H7 (cell line): Measurements from ENCODE around the gene ARID3A. TPM values are rescaled to one million over a fixed set of nuclear protein-coding genes. Genes with fewer than 3 reads are reported as not detected.
"Not testable (repeated sequence)": the region's sequence is repeated elsewhere in the genome, so short reads cannot be mapped to it uniquely, and the experiment has no call there.

Experiments used
- DNase-seq: peaks from one replicate; pipeline ENCODE4 v3.0.0; 2012
- H3K27me3 ChIP-seq: 2 replicates; pipeline ENCODE4 v1.6.0; 2011; ENCODE audit warnings: mild to moderate bottlenecking, low read length; ENCODE audit not compliant: control insufficient read depth, insufficient read depth
- H3K36me3 ChIP-seq: replicated peaks from 2 replicates; pipeline ENCODE4 v1.5.1; 2011; ENCODE audit warnings: low read length; ENCODE audit not compliant: control insufficient read depth, insufficient read depth
- H3K4me3 ChIP-seq: 2 replicates; pipeline ENCODE4 v1.5.1; 2011; ENCODE audit warnings: low read depth, mild to moderate bottlenecking, control low read depth, low read length, moderate library complexity; ENCODE audit not compliant: insufficient read depth
- total RNA-seq: library from RNA; depleted of rRNA; stranded (reverse); fragments of >200 nt; shearing (Covaris generic); gene quantifications from 2 replicates; pipeline ENCODE4 v1.2.3, GENCODE V29; 2014; rRNA removed

ARID3A gene, protein sequence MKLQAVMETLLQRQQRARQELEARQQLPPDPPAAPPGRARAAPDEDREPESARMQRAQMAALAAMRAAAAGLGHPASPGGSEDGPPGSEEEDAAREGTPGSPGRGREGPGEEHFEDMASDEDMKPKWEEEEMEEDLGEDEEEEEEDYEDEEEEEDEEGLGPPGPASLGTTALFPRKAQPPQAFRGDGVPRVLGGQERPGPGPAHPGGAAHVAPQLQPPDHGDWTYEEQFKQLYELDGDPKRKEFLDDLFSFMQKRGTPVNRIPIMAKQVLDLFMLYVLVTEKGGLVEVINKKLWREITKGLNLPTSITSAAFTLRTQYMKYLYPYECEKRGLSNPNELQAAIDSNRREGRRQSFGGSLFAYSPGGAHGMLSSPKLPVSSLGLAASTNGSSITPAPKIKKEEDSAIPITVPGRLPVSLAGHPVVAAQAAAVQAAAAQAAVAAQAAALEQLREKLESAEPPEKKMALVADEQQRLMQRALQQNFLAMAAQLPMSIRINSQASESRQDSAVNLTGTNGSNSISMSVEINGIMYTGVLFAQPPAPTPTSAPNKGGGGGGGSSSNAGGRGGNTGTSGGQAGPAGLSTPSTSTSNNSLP
- 85.4 and 92.6 TPM in 2 replicates for total RNA-seq

DNA sequence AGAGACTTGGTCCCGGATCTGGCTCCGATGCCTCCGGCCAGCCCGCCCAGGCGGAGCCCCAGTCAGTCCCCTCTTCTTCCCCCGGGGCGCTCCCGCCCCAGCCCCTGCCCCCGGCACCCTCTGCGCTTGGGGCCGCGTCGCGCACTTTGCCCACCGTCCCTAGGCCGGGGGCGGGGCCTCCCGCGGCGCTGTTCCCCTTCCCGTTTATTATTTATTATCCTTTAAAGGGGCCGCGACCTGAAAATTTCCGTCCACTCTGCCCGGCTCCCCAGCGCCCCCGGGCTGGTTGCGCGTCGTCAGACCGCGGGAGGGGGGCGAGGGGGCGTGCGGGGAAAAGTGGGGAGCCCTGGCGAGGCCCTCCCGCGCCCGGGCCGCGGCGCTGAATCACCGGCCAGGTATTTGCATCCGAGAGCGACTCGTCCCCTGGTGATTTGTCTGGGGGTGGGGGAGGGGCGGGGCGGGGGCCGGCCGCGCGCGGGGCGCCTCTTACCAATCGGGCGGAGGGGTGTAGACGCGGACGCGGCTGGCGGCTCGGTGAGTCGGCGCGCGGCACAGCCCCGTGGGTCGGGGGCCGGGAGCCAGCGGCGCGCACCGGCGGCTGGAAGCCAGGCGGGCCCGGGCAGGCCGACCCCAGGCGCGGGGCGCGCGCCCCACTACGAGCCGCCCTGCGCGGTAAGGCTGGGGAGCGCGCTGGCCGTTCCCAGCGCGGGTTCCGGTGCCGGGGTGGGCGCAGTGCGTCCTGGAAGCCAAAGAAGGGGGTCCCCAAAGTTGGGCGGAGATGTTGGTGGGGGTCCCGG lies at the start of gene ARID3A:
ARID3A (plus strand) TSS at position 510 of the 797 bp plus-strand sequence. CDS start 3,494 bp downstream, outside the sequence.
- Histone ChIP-seq H3K4me3 (peak within 1 kb of the TSS; percentile 91), H3K27me3 (peaks cover 8% of the 10 kb centered on the region), H3K36me3 (peaks cover 1% of the 10 kb centered on the region; the same call in 1 of the 2 replicates)
- DNase-seq, result peak; percentile 99

DNA sequence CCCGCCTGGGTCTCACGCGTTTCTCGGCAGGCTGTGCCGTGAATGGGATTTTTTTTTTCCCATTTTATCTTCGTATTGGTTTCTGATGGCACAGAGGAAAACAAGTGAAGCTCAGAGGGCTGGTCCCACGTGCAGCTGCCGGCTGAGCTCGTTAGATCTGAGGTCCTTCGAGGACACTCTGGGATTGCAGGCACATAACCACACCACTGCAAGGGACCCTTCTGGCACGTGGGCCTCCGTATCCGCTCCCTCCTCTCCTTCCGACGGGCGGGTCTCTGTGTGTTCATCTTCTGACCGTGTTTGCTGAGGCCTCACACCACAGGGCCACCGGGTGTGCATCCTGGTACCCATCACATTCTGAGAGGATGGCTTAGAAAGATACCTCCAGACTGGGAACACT lies 49.7 kb upstream of the ARID3A start:
- H3K4me3 ChIP-seq, result no peak overlapping the region
- H3K36me3 ChIP-seq, result peaks cover 3% of the 10 kb centered on the region
- H3K27me3 ChIP-seq, result no peaks in the 10 kb centered on the region
- no peak for DNase-seq

DNA sequence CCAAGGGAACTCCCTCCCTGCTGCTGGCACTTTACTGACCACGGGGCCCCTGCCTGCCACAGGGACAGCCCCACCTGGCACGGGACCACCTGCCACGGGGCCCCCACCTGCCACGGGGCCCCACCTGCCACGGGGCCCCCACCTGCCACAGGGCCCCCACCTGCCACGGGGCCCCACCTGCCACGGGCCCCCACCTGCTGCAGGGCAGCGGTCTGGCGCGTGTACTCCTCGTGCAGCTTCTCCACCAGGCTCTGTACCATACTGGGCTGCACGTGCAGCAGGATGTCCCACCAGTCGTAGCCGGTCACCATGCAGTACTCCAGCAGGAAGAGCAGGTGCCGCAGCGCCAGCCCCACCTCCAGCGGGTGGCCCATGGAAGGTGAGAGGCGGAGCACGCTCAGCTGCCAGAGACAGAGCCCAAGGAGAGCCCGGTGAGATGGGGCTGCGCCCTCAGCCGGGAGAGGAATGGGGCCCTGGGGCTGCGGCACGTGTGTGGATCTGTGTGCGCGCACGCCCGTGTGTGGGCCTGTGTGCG lies 49.0 kb upstream of the ARID3A start:
- Histone ChIP-seq H3K27me3 (no peaks in the 10 kb centered on the region), H3K36me3 (peaks cover 5% of the 10 kb centered on the region), H3K4me3 (no peak overlapping the region)
- no peak for DNase-seq

DNA sequence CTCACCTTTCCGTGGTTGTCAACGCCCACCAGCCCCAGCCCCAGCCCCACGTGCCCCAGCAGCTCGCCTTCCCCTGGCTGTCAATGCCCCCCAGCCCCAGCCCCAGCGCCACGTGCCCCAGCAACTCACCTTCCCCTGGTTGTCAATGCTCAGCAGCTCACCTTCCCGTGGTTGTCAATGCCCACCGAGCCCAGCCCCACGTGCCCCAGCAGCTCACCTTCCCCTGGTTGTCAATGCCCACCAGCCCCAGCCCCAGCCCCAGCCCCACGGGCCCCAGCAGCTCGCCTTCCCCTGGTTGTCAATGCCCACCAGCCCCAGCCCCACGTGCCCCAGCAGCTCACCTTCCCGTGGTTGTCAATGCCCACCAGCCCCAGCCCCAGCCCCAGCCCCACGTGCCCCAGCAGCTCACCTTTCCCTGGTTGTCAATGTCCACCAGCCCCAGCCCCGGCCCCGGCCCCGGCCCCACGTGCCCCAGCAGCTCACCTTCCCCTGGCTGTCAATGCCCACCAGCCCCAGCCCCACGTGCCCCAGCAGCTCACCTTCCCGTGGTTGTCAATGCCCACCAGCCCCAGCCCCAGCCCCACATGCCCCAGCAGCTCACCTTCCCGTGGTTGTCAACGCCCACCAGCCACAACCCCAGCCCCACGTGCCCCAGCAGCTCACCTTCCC lies 47.7 kb upstream of the ARID3A start:
- not testable (repeated sequence) for H3K4me3 ChIP-seq, H3K36me3 ChIP-seq, DNase-seq, H3K27me3 ChIP-seq

DNA sequence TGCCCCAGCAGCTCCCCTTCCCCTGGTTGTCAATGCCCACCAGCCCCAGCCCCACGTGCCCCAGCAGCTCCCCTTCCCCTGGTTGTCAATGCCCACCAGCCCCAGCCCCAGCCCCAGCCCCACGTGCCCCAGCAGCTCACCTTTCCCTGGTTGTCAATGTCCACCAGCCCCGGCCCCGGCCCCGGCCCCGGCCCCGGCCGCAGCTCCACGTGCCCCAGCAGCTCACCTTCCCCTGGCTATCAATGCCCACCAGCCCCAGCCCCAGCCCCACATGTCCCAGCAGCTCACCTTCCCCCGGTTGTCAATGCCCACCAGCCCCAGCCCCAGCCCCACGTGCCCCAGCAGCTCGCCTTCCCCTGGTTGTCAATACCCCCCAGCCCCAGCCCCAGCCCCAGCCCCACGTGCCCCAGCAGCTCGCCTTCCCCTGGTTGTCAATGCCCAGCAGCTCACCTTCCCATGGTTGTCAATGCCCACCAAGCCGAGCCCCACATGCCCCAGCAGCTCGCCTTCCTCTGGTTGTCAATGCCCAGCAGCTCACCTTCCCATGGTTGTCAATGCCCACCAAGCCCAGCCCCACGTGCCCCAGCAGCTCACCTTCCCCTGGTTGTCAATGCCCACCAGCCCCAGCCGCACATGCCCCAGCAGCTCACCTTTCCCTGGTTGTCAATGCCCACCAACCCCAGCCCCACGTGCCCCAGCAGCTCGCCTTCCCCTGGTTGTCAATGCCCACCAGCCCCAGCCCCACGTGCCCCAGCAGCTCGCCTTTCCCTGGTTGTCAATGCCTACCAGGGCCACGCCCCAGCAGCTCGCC lies 46.9 kb upstream of the ARID3A start:
- not testable (repeated sequence) for H3K4me3 ChIP-seq, DNase-seq, H3K36me3 ChIP-seq, H3K27me3 ChIP-seq

DNA sequence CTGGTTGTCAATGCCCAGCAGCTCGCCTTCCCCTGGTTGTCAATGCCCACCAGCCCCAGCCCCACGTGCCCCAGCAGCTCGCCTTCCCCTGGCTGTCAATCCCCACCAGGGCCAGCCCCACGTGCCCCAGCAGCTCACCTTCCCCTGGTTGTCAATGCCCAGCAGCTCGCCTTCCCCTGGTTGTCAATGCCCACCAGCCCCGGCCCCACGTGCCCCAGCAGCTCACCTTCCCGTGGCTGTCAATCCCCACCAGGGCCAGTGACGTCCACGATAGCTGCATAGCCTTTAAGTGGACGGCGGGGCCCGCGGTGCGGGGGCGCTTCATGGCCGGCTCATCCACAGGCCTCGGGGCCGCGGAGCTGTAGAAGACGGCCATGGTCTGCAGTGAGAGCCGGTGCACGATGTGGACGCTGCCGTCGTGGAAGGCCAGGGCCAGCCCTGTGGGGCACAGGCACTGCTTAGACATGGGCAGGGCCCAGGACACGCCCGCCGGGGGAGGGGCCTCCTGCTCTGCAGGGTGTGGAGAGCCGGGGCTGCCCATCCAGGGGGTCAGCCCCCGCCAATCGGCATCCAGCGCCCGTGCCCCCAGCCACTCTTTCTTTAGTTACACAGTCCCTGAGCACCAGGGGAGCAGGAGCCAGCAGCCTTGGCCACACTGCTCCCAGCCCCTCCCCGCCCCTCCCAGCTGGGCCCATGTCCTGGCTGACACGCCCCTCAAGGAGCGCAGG lies 46.0 kb upstream of the ARID3A start:
- H3K27me3 ChIP-seq, result no peaks in the 10 kb centered on the region
- DNase-seq, result peak; percentile 77
- no peak overlapping the region for H3K4me3 ChIP-seq
- H3K36me3 ChIP-seq, result peaks cover 5% of the 10 kb centered on the region

DNA sequence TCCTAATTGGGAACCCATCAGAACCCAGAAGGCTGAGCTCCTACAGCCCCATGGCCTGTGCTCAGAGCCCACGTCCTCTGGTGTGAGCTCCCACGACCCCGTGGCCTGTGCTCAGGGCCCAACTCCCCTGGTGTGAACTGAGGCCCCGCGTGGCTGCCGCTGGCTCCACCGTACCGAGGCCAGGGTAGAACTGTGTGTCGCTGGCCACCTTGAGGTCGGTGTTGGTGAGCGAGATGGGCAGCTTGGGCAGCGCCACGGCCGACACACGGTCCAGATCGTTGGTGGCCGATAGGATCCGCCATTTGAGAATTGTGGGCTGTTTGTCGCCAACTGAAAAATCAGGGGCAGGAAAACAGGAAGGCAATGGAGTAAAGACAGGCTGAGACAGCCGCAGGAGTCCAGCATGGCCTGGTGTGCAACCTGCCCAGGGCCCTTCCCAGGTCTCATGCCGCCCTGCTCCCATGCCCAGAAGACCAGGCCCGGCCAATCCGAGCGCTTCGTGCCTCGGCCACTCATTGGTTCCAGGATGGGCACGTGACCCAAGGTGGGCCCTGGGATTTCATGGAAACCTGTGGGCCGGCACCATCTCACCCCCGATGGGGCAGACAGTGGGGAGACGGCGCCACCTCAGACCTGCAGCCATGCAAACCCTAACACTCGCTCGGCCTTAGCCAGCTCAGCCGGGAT lies 44.3 kb upstream of the ARID3A start:
- H3K27me3 ChIP-seq, result no peaks in the 10 kb centered on the region
- DNase-seq, result no peak
- no peak overlapping the region for H3K4me3 ChIP-seq
- peaks cover 5% of the 10 kb centered on the region; the same call in 1 of the 2 replicates for H3K36me3 ChIP-seq

DNA sequence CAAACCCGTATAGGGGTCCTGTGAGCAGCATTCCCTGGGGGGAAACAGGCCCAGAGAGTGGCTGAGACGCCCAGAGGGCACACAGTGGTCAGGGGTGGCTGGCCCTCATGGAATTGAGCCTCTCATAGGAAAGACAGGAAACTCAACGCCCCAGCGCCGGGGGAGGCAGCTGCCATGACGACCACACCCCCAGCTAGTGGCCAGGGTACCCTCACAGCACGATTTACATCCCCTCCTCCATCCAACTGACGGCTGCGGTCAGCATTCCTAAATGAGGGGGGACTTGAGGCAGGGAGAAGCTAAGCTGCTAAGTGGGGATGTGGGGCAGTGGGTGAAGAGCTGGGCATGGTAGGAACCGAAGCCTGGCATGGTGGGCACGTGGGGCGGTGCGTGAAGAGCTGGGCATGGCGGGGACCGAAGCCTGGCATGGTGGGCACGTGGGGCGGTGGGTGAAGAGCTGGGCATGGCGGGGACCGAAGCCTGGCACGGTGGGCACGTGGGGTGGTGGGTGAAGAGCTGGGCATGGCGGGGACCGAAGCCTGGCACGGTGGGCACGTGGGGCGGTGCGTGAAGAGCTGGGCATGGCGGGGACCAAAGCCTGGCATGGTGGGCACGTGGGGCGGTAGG lies 42.9 kb upstream of the ARID3A start:
- peaks cover 5% of the 10 kb centered on the region; the same call in 1 of the 2 replicates for H3K36me3 ChIP-seq
- no peak for DNase-seq
- no peaks in the 10 kb centered on the region for H3K27me3 ChIP-seq
- H3K4me3 ChIP-seq, result no peak overlapping the region

DNA sequence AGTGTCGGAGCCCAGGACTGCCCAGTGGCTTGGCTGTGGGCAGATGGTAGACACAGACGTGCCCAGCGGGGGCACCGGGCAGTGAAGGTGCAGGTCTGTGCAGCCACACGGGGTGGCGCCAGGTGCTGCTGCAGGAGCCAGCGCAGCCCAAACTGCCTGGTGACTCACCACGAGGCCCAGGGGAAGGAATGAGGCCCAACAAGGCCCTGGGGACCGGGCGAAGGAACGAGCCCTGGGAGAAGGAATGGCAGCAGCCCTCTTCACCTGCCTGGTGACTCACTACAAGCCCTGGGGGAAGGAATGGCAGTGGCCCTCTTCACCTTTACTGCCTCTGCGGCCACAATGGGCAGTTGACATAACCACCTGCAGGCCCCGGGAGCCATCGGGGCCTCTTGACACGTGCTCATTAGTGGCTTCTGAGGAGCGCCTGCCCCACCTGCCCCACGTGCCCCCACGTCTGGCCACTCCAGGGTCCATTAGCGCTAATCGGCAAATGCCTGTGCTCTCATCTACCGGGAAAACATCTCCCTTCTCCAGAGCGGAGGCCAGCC lies 42.1 kb upstream of the ARID3A start:
- DNase-seq, result peak; percentile 76
- H3K36me3 ChIP-seq, result peaks cover 5% of the 10 kb centered on the region; the same call in 1 of the 2 replicates
- H3K4me3 ChIP-seq, result no peak overlapping the region
- H3K27me3 ChIP-seq, result no peaks in the 10 kb centered on the region

DNA sequence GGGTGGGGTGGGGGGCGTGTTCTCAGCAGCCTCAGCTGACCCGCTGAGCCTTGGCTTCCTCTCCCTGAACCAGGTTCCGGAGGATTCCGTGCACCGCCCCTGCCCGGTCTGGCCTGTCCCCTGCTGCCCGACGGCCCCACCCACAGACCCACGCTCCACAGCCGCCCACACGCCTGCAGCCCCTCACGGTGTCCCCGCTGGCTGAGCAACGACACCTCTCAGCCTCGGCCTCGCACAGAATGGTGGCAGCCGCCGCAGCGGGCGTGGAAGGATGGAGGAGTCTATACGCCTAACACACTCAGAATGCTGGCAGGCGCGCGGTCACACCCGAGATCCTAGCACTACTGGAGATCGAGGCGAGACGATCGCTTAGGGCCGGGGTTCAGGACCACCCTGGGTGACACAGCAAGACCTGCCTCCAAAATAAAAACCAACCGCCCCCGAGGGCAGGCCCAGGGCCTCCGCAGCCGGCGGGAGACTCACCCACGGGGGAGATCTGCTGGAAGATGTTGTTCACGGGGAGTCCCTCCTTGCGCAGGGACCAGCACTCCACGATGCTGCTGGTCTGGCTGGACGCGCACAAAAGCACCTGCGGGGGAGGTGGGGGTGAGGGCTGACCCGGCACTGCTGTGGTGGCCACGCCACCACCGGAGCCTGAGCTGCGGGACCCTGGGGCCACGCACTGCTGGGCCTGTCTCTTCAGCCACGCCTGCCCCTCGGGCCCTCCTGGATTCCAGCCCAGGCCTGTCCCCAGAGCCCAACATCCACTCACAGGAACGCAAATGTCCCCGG lies 41.2 kb upstream of the ARID3A start:
- DNase-seq, result no peak
- H3K27me3 ChIP-seq, result no peaks in the 10 kb centered on the region
- no peak overlapping the region for H3K4me3 ChIP-seq
- peaks cover 7% of the 10 kb centered on the region for H3K36me3 ChIP-seq

DNA sequence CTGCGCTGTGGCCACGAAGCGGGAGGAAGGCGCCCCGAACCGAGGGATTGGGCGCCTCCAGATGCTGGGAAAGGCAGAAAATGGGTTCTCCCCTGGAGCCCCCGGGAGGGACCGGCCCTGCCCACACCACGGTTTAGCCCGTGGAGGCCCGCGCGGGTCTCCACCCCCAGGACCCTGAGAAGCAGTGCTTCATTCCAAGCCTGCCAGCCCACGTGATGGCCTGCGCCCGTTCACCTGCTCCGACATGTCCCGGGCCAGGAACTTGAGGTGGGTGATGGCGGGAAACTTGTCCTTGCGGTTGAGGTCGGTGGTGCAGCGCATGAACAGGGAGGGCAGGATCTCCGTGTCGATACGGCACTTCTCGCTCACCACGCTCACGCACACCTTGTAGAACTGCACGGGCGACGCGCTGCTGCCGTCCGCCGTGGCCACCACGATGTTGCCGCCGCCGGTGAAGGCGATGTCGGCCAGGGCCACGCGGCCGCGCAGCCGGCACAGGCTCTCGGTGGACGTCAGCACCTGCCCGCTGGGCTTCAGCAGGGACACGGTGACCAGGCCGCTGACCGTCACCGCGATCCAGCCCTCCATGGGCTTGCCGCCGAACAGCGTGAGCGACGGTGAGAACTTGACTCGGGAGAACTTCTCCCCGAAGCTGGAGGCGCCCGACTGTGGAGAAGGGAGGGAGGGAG lies 40.2 kb upstream of the ARID3A start:
- Histone ChIP-seq H3K36me3 (peaks cover 7% of the 10 kb centered on the region), H3K4me3 (no peak overlapping the region), H3K27me3 (no peaks in the 10 kb centered on the region)
- DNase-seq, result no peak
